Nephron progenitor cell (in vitro differentiated cells): ENCODE measurements around the gene RUNX1.

Experiments used
- DNase-seq: peaks from one replicate; pipeline ENCODE4 v3.0.0; 2021
- H3K27ac Mint-ChIP-seq: 2 replicates; pipeline ENCODE4 v1.8.0; 2021; ENCODE audit warnings: mild to moderate bottlenecking, moderate library complexity, mixed read lengths
- H3K27me3 Mint-ChIP-seq: 2 replicates; pipeline ENCODE4 v1.8.0; 2021; ENCODE audit warnings: mild to moderate bottlenecking, low read depth, mixed read lengths; ENCODE audit not compliant: poor library complexity
- H3K36me3 Mint-ChIP-seq: 2 replicates; pipeline ENCODE4 v1.8.0; 2021; ENCODE audit warnings: low read depth, mixed read lengths
- H3K4me1 Mint-ChIP-seq: 2 replicates; pipeline ENCODE4 v1.8.0; 2021; ENCODE audit warnings: mixed read lengths
- H3K4me3 Mint-ChIP-seq: 2 replicates; pipeline ENCODE4 v1.8.0; 2021; ENCODE audit warnings: mild to moderate bottlenecking, moderate library complexity, mixed read lengths
- H3K9me3 Mint-ChIP-seq: 2 replicates; pipeline ENCODE4 v1.8.0; 2021; ENCODE audit warnings: mild to moderate bottlenecking, moderate library complexity, mixed read lengths
- TF ChIP-seq, protein P1 (sequence below): fragments of 200-600 bp; sonication (generic); IDR thresholded peaks from 2 replicates; pipeline ENCODE4 v1.5.0; 2021; ENCODE audit warnings: antibody characterized with exemption

The RUNX1 gene

GRCh38 chr21:35090403-35090802 is 41.3 kb upstream of the RUNX1 start:
- Mint-ChIP-seq H3K36me3 (no peaks in the 10 kb centered on the region), H3K4me1 (no peaks in the 10 kb centered on the region), H3K4me3 (no peak overlapping the region), H3K9me3 (peaks cover 8% of the 10 kb centered on the region), H3K27me3 (no peaks in the 10 kb centered on the region), H3K27ac (no peak overlapping the region)
- TF ChIP-seq, protein P1, sequence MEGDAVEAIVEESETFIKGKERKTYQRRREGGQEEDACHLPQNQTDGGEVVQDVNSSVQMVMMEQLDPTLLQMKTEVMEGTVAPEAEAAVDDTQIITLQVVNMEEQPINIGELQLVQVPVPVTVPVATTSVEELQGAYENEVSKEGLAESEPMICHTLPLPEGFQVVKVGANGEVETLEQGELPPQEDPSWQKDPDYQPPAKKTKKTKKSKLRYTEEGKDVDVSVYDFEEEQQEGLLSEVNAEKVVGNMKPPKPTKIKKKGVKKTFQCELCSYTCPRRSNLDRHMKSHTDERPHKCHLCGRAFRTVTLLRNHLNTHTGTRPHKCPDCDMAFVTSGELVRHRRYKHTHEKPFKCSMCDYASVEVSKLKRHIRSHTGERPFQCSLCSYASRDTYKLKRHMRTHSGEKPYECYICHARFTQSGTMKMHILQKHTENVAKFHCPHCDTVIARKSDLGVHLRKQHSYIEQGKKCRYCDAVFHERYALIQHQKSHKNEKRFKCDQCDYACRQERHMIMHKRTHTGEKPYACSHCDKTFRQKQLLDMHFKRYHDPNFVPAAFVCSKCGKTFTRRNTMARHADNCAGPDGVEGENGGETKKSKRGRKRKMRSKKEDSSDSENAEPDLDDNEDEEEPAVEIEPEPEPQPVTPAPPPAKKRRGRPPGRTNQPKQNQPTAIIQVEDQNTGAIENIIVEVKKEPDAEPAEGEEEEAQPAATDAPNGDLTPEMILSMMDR = no peak
- DNase-seq = no peak

DNA sequence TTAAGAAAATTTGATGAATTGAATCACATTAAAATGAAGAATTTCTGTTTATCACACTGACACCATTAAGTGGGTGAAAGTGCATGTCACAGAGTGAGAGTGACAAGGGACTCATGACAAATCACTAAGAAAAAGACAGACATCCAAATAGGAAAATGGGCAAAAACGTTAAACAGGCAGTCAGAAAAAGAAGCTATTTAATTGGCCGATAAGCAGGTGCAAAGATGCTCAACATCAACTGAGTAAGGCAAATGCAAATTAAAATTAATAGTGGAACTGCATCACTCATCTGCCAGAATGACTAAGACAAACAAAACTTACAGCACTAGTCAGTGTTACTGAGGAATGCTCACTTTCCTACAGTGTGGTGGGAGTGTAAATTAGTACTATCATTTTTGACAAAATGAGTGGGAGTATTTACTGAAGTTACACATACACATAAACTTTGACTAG is 39.2 kb upstream of the RUNX1 start:
- Mint-ChIP-seq H3K4me1 (no peaks in the 10 kb centered on the region), H3K9me3 (peaks cover 10% of the 10 kb centered on the region), H3K4me3 (no peak overlapping the region), H3K27me3 (no peaks in the 10 kb centered on the region), H3K27ac (no peak overlapping the region), H3K36me3 (no peaks in the 10 kb centered on the region)
- DNase-seq = no peak
- TF ChIP-seq, protein P1 = no peak

- no peak for DNase-seq
- peaks cover 14% of the 10 kb centered on the region for H3K9me3 Mint-ChIP-seq
- no peaks in the 10 kb centered on the region for H3K4me1 Mint-ChIP-seq
- H3K4me3 Mint-ChIP-seq = no peak overlapping the region
- no peaks in the 10 kb centered on the region for H3K36me3 Mint-ChIP-seq
- TF ChIP-seq, protein P1 = no peak
- no peaks in the 10 kb centered on the region for H3K27me3 Mint-ChIP-seq
- H3K27ac Mint-ChIP-seq = no peak overlapping the region
Measured at GRCh38 chr21:35086357-35086756, 37.3 kb upstream of the RUNX1 start.

DNA sequence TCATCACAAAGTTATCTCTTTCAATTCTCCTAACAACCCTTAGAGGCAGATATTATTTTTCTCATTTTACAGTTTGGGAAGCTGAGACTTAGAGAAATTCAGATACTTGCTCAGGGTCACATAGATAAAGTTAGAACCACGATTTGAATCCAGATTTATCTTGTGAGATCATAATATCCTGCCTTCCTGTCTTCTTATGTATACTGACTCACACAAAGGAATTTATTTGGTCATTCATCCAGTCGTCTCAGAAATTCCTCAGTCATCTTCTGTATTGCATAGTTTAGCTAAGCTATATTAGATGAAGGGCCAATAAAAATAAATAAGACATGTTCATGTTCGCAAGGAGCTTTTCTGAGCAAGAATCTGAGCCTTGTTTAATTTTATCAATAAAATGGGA is 35.8 kb upstream of the RUNX1 start:
- TF ChIP-seq, protein P1 = no peak
- no peaks in the 10 kb centered on the region for H3K4me1 Mint-ChIP-seq
- H3K36me3 Mint-ChIP-seq = no peaks in the 10 kb centered on the region
- no peak for DNase-seq
- H3K27ac Mint-ChIP-seq = no peak overlapping the region
- H3K4me3 Mint-ChIP-seq = no peak overlapping the region
- peaks cover 14% of the 10 kb centered on the region for H3K9me3 Mint-ChIP-seq
- H3K27me3 Mint-ChIP-seq = peaks cover 5% of the 10 kb centered on the region

- Mint-ChIP-seq H3K36me3 (no peaks in the 10 kb centered on the region), H3K27me3 (peaks cover 5% of the 10 kb centered on the region), H3K9me3 (peaks cover 14% of the 10 kb centered on the region), H3K4me3 (no peak overlapping the region), H3K4me1 (no peaks in the 10 kb centered on the region), H3K27ac (no peak overlapping the region)
- TF ChIP-seq, protein P1 = no peak
- DNase-seq = no peak
Measured at GRCh38 chr21:35083246-35083645, 34.1 kb upstream of the RUNX1 start.

DNA sequence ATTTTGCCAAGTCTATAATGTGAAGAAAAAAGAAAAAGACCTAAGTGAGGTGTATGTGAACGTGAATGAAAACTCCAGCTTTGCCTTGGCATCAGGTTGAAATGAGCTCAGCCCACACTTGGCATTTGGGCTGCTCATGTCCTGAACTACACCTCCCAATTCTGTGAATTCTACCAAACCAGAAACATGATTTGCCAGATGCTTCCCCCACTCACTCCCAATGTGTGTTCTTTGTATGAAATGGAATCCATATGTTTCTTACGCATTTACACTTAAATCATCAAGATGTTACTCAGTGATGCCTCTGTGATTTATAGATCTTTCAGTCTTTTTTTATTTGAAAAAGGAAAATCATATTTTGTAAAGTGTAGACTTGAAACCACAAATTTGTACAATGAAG is 32.8 kb upstream of the RUNX1 start:
- Mint-ChIP-seq H3K36me3 (no peaks in the 10 kb centered on the region), H3K4me3 (no peak overlapping the region)
- DNase-seq = no peak

More for the DNA sequence above, 32.8 kb upstream of the RUNX1 start:
- TF ChIP-seq, protein P1 = no peak
- Mint-ChIP-seq H3K9me3 (peaks cover 14% of the 10 kb centered on the region), H3K4me1 (no peaks in the 10 kb centered on the region), H3K27me3 (peaks cover 5% of the 10 kb centered on the region), H3K27ac (no peak overlapping the region)
